MM.1S (cell line): Measurements from ENCODE around the gene SGPL1.

Experiments
- DNase-seq: peaks from one replicate; pipeline ENCODE4 v3.0.0-alpha.2; 2015
- H2AFZ ChIP-seq: fragments of 300-600 bp; sonication (generic); 2 replicates; pipeline ENCODE4 v1.6.0; 2016; ENCODE audit warnings: antibody characterized with exemption, low read length
- H3F3A ChIP-seq: fragments of 300-600 bp; sonication (generic); 2 replicates; pipeline ENCODE4 v1.6.1; 2016; ENCODE audit warnings: mild to moderate bottlenecking, antibody characterized with exemption, low read length, moderate library complexity, mixed read lengths; ENCODE audit not compliant: insufficient read depth
- H3K27ac ChIP-seq: fragments of 300-600 bp; sonication (generic); 2 replicates; pipeline ENCODE4 v1.5.1; 2016; ENCODE audit warnings: mild to moderate bottlenecking, low read length
- H3K27me3 ChIP-seq: fragments of 300-600 bp; sonication (generic); replicated peaks from 2 replicates; pipeline ENCODE4 v1.6.0; 2016; ENCODE audit warnings: low read length; ENCODE audit not compliant: insufficient read depth
- H3K36me3 ChIP-seq: fragments of 300-600 bp; sonication (generic); replicated peaks from 2 replicates; pipeline ENCODE4 v1.6.1; 2016; ENCODE audit warnings: mild to moderate bottlenecking, low read length, mixed read lengths; ENCODE audit not compliant: insufficient read depth
- H3K4me1 ChIP-seq: fragments of 300-600 bp; sonication (generic); 2 replicates; pipeline ENCODE4 v1.6.1; 2016; ENCODE audit warnings: low read length, mixed read lengths
- H3K4me2 ChIP-seq: fragments of 300-600 bp; sonication (generic); 2 replicates; pipeline ENCODE4 v1.6.0; 2016; ENCODE audit warnings: low read depth, low read length
- H3K4me3 ChIP-seq: fragments of 300-600 bp; sonication (generic); 2 replicates; pipeline ENCODE4 v1.5.1; 2016; ENCODE audit warnings: low read length, mixed read lengths
- H3K79me2 ChIP-seq: fragments of 300-600 bp; sonication (generic); 2 replicates; pipeline ENCODE4 v1.6.1; 2016; ENCODE audit warnings: mixed run types, low read length, mixed read lengths
- H3K9ac ChIP-seq: fragments of 300-600 bp; sonication (generic); 2 replicates; pipeline ENCODE4 v1.6.1; 2016; ENCODE audit warnings: low read length, mixed read lengths
- H3K9me2 ChIP-seq: fragments of 300-600 bp; sonication (generic); replicated peaks from 2 replicates; pipeline ENCODE4 v1.6.1; 2016; ENCODE audit warnings: mild to moderate bottlenecking, low read length, mixed read lengths; ENCODE audit not compliant: insufficient read depth
- H3K9me3 ChIP-seq: fragments of 300-600 bp; sonication (generic); replicated peaks from 2 replicates; pipeline ENCODE4 v1.6.1; 2016; ENCODE audit warnings: mild to moderate bottlenecking, low read length, mixed read lengths; ENCODE audit not compliant: insufficient read depth
- H4K20me1 ChIP-seq: fragments of 300-600 bp; sonication (generic); 2 replicates; pipeline ENCODE4 v1.6.1; 2016; ENCODE audit warnings: mild to moderate bottlenecking, low read length, moderate library complexity, mixed read lengths; ENCODE audit not compliant: insufficient read depth
- CTCF ChIP-seq: fragments of 300-600 bp; sonication (generic); IDR thresholded peaks from 2 replicates; pipeline ENCODE4 v1.5.1; 2016; ENCODE audit warnings: antibody characterized with exemption, low read length, mixed read lengths
- EZH2 ChIP-seq: fragments of 300-600 bp; sonication (generic); optimal IDR thresholded peaks from 2 replicates; pipeline ENCODE3; 2017; ENCODE audit warnings: low read depth, mild to moderate bottlenecking, antibody characterized with exemption, low read length, mixed read lengths
- EZH2phosphoT487 ChIP-seq: fragments of 300-600 bp; sonication (generic); IDR thresholded peaks from 2 replicates; pipeline ENCODE4 v1.6.1; 2018; ENCODE audit warnings: antibody characterized with exemption, low read length

SGPL1 gene

GRCh38 chr10:70910486-70911341 lies 95.0 kb downstream of the SGPL1 start:
- H3K9me3 ChIP-seq: no peaks in the 10 kb centered on the region
- H3K9me2 ChIP-seq: no peaks in the 10 kb centered on the region
- DNase-seq: no peak
- H3K36me3 ChIP-seq: no peaks in the 10 kb centered on the region
- H4K20me1 ChIP-seq: no peaks in the 10 kb centered on the region
- no peak overlapping the region for H3K9ac ChIP-seq
- no peaks in the 10 kb centered on the region for H3F3A ChIP-seq
- H3K79me2 ChIP-seq: no peaks in the 10 kb centered on the region
- no peak overlapping the region for H3K27ac ChIP-seq
- H3K4me1 ChIP-seq: no peaks in the 10 kb centered on the region
- no peak overlapping the region for H3K4me3 ChIP-seq
- no peak overlapping the region for H2AFZ ChIP-seq
- peaks cover 82% of the 10 kb centered on the region for H3K27me3 ChIP-seq
- TF ChIP-seq EZH2 (no peak), EZH2phosphoT487 (no peak), CTCF (no peak)
- H3K4me2 ChIP-seq: no peak overlapping the region

- no peaks in the 10 kb centered on the region for H3F3A ChIP-seq
- H4K20me1 ChIP-seq: no peaks in the 10 kb centered on the region
- DNase-seq: no peak
- H3K4me3 ChIP-seq: no peak overlapping the region
- H3K27me3 ChIP-seq: peaks cover 82% of the 10 kb centered on the region
- H2AFZ ChIP-seq: no peak overlapping the region
- H3K4me2 ChIP-seq: no peak overlapping the region
- no peaks in the 10 kb centered on the region for H3K4me1 ChIP-seq
- no peaks in the 10 kb centered on the region for H3K9me2 ChIP-seq
- TF ChIP-seq EZH2phosphoT487 (no peak), CTCF (no peak), EZH2 (no peak)
- no peak overlapping the region for H3K27ac ChIP-seq
- H3K9me3 ChIP-seq: no peaks in the 10 kb centered on the region
- no peak overlapping the region for H3K9ac ChIP-seq
- H3K36me3 ChIP-seq: no peaks in the 10 kb centered on the region
- no peaks in the 10 kb centered on the region for H3K79me2 ChIP-seq
These were observed 95.6 kb downstream of the SGPL1 start for GRCh38 chr10:70911386-70911785.

GRCh38 chr10:70912556-70912955 lies 96.8 kb downstream of the SGPL1 start:
- DNase-seq: no peak
- no peak overlapping the region for H2AFZ ChIP-seq
- TF ChIP-seq EZH2: no peak
- no peak for TF ChIP-seq CTCF
- no peak for TF ChIP-seq EZH2phosphoT487

More at GRCh38 chr10:70912556-70912955, 96.8 kb downstream of the SGPL1 start:
- no peaks in the 10 kb centered on the region for H3K36me3 ChIP-seq
- H3F3A ChIP-seq: no peaks in the 10 kb centered on the region
- no peak overlapping the region for H3K9ac ChIP-seq
- no peak overlapping the region for H3K27ac ChIP-seq
- no peaks in the 10 kb centered on the region for H3K9me3 ChIP-seq
- H3K4me1 ChIP-seq: no peaks in the 10 kb centered on the region
- peaks cover 82% of the 10 kb centered on the region for H3K27me3 ChIP-seq
- H3K79me2 ChIP-seq: no peaks in the 10 kb centered on the region
- H3K4me3 ChIP-seq: no peak overlapping the region
- H3K4me2 ChIP-seq: no peak overlapping the region
- H4K20me1 ChIP-seq: no peaks in the 10 kb centered on the region
- no peaks in the 10 kb centered on the region for H3K9me2 ChIP-seq
